AG08396 (cell line): ENCODE results near the gene LDLRAD4.
"Not testable (repeated sequence)": the region's sequence is repeated elsewhere in the genome, so short reads cannot be mapped to it uniquely, and the experiment has no call there.

Experiments
- DNase-seq: peaks from one replicate; pipeline ENCODE4 v3.0.0; 2012; ENCODE audit warnings: low spot score, mixed read lengths

Gene LDLRAD4

GRCh38 chr18:13338318-13338717, 119.8 kb downstream of the LDLRAD4 start:
- DNase-seq = no peak

GRCh38 chr18:13339653-13340052, 121.1 kb downstream of the LDLRAD4 start:
- no peak for DNase-seq

DNA sequence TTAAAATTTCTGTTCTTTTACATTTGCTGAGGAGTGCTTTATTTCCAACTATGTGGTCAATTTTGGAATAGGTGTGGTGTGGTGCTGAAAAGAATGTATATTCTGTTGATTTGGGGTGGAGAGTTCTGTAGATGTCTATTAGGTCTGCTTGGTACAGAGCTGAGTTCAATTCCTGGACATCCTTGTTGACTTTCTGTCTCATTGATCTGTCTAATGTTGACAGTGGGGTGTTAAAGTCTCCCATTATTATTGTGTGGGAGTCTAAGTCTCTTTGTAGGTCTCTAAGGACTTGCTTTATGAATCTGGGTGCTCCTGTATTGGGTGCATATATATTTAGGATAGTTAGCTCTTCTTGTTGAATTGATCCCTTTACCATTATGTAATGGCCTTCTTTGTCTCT, 127.9 kb downstream of the LDLRAD4 start:
- DNase-seq = not testable (repeated sequence)

DNA sequence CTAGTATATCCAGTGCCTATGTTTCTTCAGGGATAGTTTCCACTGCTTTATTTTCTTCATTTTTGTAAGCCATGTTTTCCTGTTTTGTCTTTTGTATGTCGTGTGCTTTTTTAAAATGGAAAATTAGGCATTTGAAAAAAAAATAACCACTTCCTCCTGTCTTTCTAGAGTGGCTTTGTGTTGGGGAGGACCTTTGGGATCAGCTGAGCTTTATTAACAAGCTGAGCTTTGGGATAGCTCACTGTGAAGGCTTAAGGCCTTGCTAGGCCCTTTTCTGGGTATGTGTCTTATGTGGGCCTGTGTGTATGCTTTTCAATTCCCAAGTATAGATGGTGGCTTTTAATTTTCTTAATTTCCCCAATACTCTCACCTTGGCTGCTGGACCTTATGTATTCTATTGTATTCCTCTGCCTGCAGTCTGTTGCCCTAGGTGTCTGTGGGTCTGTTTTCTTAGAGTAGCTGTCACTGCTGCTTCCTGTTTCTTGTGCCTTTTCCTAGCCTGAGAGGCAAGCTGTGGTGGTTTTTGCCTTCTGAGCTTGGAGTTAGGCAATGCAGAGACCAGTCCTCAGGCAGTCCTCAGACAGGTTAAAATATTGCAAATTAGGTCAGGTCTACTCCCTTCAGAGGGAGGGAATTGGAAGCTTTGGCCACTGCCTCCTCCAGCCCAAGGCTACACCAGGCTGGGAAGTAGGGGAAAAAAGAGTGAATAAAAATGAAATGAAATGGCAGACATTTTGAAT, 134.7 kb downstream of the LDLRAD4 start:
- DNase-seq = no peak

DNA sequence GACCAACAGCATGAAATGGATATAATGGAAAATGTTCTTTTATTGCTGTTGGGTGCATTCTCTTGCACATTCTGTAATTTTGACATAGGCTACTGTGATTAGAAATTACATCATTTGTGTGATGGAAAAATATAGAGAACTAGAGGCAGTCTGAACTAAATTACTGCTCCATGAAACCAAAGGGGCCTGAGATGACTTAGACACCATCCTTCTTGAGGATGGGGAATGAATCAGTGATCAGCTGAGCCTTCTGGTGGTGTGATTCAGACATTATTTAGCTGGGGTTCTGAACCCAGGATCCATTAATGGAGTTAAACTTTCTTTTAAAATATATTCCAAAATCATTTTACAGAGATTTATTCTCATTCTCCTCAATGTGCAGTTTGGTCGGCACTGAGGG, 135.8 kb downstream of the LDLRAD4 start:
- DNase-seq = no peak

DNA sequence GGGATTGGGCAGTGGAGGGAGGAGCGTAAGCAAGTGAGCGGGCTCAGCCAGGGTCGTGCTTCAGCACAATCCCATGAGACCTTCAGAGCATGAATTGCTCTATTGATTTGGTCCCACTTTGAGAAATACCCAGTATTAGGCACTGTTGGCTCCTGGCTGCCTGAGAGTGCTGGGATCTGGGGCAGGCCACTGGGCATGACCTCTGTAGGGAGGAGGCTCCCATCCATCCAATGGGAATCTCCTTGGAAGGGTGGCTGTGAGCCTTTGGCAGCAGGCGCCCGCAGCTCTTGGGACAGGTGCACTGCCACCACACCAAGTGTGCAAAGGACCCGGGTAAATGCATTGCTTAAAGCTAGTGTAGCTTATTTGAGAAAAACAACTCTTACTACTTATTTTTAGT, 137.5 kb downstream of the LDLRAD4 start:
- DNase-seq = no peak

- no peak for DNase-seq
Observed at GRCh38 chr18:13357289-13357688, 138.7 kb downstream of the LDLRAD4 start.

GRCh38 chr18:13359210-13359609, 140.7 kb downstream of the LDLRAD4 start:
- no peak for DNase-seq

GRCh38 chr18:13361431-13361830, 142.9 kb downstream of the LDLRAD4 start:
- DNase-seq = no peak

DNA sequence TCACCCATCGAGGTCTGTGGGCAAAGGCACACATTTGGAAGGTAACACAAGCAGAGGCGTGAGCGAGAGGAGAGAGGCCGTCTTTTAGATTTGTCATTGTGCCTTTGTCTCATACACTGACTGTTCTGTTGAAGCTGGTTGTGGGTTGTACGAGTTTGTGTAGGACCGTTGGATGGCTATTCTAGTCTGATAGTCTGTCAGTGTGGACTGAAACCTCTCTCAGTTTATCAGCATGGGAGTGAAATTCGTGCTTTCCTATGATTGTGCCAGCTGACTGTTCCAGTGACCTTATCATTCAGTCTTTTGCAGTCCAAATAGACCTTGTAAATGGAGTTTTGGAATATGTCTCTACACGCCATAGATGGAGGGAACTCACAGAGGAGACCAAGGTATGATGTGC, 143.5 kb downstream of the LDLRAD4 start:
- no peak for DNase-seq

DNA sequence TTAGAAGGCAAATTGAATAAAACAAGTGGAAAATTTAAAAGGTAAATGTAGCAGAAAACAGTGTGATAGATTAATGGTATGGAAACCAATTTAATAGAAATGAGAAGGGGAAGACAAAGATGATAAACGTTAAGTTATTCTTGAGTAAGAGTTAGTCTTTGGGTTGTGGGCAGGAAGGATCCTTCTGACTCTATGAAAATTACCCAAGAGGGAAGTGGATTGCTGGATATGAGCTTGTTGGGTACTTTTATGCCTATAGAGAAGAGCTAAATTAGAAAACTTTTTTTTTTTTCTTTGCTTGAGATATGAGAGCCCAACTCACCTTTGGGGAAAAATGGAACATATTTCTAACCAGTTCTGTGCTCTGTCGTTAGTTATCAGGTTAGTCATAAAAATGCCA, 144.0 kb downstream of the LDLRAD4 start:
- DNase-seq = no peak

DNA sequence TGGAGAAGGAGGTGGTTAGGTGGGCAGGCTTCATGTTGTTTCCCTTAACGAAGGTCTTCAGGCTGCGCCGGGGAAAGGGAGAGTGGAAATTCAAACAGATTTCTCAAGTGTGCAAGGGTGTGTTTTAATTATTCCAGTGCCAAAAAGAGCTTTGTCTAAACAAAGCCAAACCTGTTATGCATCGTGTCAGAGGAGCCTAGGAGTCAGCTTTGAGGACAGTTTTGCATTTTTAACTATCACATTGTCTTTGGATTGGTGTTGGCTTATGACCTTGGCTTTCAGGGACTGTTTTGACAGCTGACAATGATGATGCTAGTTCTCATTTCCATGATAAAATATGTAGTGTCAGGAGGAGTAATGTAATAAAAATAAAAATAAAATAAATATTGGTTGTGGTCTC, 144.8 kb downstream of the LDLRAD4 start:
- no peak for DNase-seq

DNA sequence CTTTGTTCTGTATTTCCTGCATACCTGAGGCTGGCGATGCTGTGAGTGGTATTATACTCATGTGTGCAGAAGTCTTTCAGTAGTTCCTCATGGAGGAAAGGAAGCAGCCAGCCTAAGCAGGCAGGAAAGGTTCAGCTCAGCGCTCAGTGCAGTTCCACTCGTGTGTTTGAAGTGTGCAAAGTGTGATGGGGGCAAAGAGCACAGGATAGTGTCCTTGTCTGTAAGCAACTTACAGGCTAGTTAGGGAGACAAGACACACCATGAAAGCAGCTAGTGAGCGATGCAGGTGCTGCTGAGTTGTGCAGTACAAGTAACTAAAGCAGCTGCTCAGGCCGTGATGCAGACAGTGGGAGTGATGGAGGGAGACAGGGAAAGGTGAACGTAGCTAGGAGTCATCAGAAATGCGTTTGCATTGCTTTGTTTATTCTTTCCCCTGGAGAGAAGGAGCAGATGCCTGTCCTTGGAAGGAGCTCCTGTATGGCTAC, 146.2 kb downstream of the LDLRAD4 start:
- no peak for DNase-seq

- DNase-seq = no peak
Observed at GRCh38 chr18:13366131-13366530, 147.6 kb downstream of the LDLRAD4 start.

- no peak for DNase-seq
Observed at GRCh38 chr18:13366541-13366940, 148.0 kb downstream of the LDLRAD4 start.

- no peak for DNase-seq
Observed at GRCh38 chr18:13366962-13367892, 148.7 kb downstream of the LDLRAD4 start.

GRCh38 chr18:13368080-13368813, 149.7 kb downstream of the LDLRAD4 start:
- no peak for DNase-seq

DNA sequence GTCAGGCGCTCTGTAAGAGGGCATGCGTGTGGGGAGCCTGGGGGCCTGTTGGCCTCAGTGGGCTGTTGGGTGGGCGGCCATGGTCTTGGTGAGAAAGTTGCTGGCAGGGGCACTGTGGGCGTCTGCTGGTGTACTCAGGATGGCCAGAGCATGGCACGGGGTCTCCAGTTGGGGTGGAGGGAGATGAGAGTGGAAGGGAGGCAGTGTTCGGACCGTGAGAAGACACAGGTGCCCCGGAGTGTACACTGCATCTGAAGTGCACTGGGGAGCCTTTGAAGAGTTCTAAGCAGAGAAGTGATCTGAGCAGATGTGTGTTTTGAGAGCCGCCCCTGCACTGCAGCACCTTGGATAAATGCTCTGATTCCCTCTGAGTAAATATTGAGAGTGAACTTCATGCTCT, 150.8 kb downstream of the LDLRAD4 start:
- DNase-seq = no peak

DNA sequence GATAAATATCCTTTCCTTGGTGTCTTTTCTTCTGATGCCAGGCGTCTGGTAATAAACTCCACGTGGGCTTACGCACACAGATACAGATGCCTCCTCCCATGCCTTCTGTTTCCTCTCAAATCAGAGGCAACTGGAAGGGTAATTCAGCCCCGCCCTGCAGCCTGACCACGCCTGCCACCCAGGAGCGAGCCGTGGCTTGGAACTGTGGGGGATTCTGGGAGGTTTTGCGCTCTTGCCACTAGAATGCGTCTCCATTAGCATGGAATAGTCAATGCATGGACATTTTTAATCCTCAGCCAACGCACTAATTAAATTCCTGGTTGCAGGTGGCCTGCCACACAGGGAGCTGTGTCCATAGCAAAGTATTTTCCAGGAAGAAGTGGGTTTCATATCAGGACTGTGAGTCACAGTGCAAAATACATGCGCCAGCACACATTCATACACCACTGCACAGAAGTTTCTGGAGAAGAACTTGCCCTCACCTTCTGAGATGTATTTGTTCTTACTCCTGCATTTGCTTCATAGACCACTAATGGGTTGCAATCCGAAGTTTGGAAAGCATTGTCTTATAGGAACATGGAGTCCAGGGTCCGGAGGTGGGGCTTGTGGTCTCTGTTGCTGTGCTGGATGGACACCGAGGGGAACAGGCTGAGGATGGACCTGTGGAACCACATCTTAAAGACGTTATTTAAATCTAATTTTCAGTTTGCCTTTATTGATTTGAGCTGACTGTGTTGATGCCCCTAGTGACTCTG, 151.4 kb downstream of the LDLRAD4 start:
- no peak for DNase-seq

GRCh38 chr18:13370995-13371625, 152.6 kb downstream of the LDLRAD4 start:
- no peak for DNase-seq
